ENCODE measurements around the gene GPR50.

- no peak for TF ChIP-seq CTCF (IDR thresholded peaks at IDR 0.05 in 4 of 5, conservative IDR thresholded peaks at IDR 0.05 in 1 of 5)
- TF ChIP-seq POLR2A (IDR thresholded peaks at IDR 0.05), result no peak
Observed at GRCh38 chrX:151178746-151179145, 2.4 kb downstream of the GPR50 start.
